Measurements from ENCODE around the gene APOO. TPM values are rescaled to one million over a fixed set of nuclear protein-coding genes. Genes with fewer than 3 reads are reported as not detected.

APOO gene
- total RNA-seq, 1 donor from 2014 or later: 76.4 TPM

GRCh38 chrX:23828881-23829280 is 78.9 kb downstream of the APOO start:
- DNase-seq (ENCODE audit: low spot score): no peak
- intact Hi-C loops (cut with DNase I): no loop called here

- no peak for DNase-seq (ENCODE audit: low spot score)
- intact Hi-C loops (cut with DNase I): no loop called here
Measured at GRCh38 chrX:23826653-23827052, 81.1 kb downstream of the APOO start.

- DNase-seq (ENCODE audit: low spot score): no peak
- intact Hi-C loops (cut with DNase I): no loop called here
Measured at GRCh38 chrX:23826216-23826615, 81.5 kb downstream of the APOO start.

- intact Hi-C loops (cut with DNase I): no loop called here
- DNase-seq (ENCODE audit: low spot score): no peak
Measured at GRCh38 chrX:23825675-23826074, 82.1 kb downstream of the APOO start.

GRCh38 chrX:23822841-23823240 is 84.9 kb downstream of the APOO start:
- no peak for DNase-seq (ENCODE audit: low spot score)
- intact Hi-C loops (cut with DNase I): no loop called here

GRCh38 chrX:23822397-23822796 is 85.3 kb downstream of the APOO start:
- intact Hi-C loops (cut with DNase I): no loop called here
- DNase-seq (ENCODE audit: low spot score): no peak

GRCh38 chrX:23821847-23822246 is 85.9 kb downstream of the APOO start:
- intact Hi-C loops (cut with DNase I): no loop called here

GRCh38 chrX:23820235-23820782 is 87.4 kb downstream of the APOO start:
- no peak for DNase-seq (ENCODE audit: low spot score)
- intact Hi-C loops (cut with DNase I): no loop called here

More at GRCh38 chrX:23821847-23822246, 85.9 kb downstream of the APOO start:
- DNase-seq (ENCODE audit: low spot score): no peak

GRCh38 chrX:23819385-23820234 is 88.1 kb downstream of the APOO start:
- no peak for DNase-seq (ENCODE audit: low spot score)
- intact Hi-C loops (cut with DNase I): no loop called here

- intact Hi-C loops (cut with DNase I): no loop called here
- no peak for DNase-seq (ENCODE audit: low spot score)
Measured at GRCh38 chrX:23817979-23818336, 89.8 kb downstream of the APOO start.

GRCh38 chrX:23816179-23816578 is 91.6 kb downstream of the APOO start:
- intact Hi-C loops (cut with DNase I): no loop called here

GRCh38 chrX:23815376-23815775 is 92.4 kb downstream of the APOO start:
- intact Hi-C loops (cut with DNase I): no loop called here
- no peak for DNase-seq (ENCODE audit: low spot score)

More at GRCh38 chrX:23816179-23816578, 91.6 kb downstream of the APOO start:
- DNase-seq (ENCODE audit: low spot score): no peak

GRCh38 chrX:23813808-23814207 is 93.9 kb downstream of the APOO start:
- no peak for DNase-seq (ENCODE audit: low spot score)
- intact Hi-C loops (cut with DNase I): no loop called here

- intact Hi-C loops (cut with DNase I): no loop called here
- DNase-seq (ENCODE audit: low spot score): no peak
Measured at GRCh38 chrX:23811656-23812055, 96.1 kb downstream of the APOO start.

- DNase-seq (ENCODE audit: low spot score): no peak
- intact Hi-C loops (cut with DNase I): no loop called here
Measured at GRCh38 chrX:23811108-23811651, 96.6 kb downstream of the APOO start.

GRCh38 chrX:23810279-23810678 is 97.5 kb downstream of the APOO start:
- no peak for DNase-seq (ENCODE audit: low spot score)
- intact Hi-C loops (cut with DNase I): no loop called here

GRCh38 chrX:23805389-23805788 is 102.3 kb downstream of the APOO start:
- intact Hi-C loops (cut with DNase I): no loop called here
- no peak for DNase-seq (ENCODE audit: low spot score)

- no peak for DNase-seq (ENCODE audit: low spot score)
- intact Hi-C loops (cut with DNase I): no loop called here
Measured at GRCh38 chrX:23804578-23804977, 103.2 kb downstream of the APOO start.

GRCh38 chrX:23803931-23804381 is 103.8 kb downstream of the APOO start:
- no peak for DNase-seq (ENCODE audit: low spot score)
- intact Hi-C loops (cut with DNase I): no loop called here

GRCh38 chrX:23802431-23802830 is 105.3 kb downstream of the APOO start:
- intact Hi-C loops (cut with DNase I): no loop called here
- no peak for DNase-seq (ENCODE audit: low spot score)

- no peak for DNase-seq (ENCODE audit: low spot score)
- intact Hi-C loops (cut with DNase I): no loop called here
Measured at GRCh38 chrX:23799469-23800065, 108.2 kb downstream of the APOO start.

Measured in cardiac septum (tissue), 1 donor.